Keratinocyte (primary cell): ENCODE results near the gene VSIG10L2. TPM values are rescaled to one million over a fixed set of nuclear protein-coding genes. Genes with fewer than 3 reads are reported as not detected.
A peak's percentile ranks its signal among the peaks of the same experiment; 100 is the strongest.

ENCODE experiments used
- DNase-seq: peaks from one replicate; pipeline ENCODE4 v3.0.0-alpha.2; 2011; ENCODE audit warnings: low read depth, missing footprints, low spot score
- FAIRE-seq: peaks from 2 replicates; lab custom pipeline; 2011; peaks lifted over from hg19 to GRCh38; lab: Jason Lieb, UNC
- H2AFZ ChIP-seq: 2 replicates; pipeline ENCODE4 v1.6.0; 2012; ENCODE audit warnings: low read length, control low read depth, inconsistent platforms; ENCODE audit not compliant: control insufficient read depth
- H3K27ac ChIP-seq: 2 replicates; pipeline ENCODE4 v1.5.1; 2011; ENCODE audit warnings: low read length; ENCODE audit not compliant: control insufficient read depth, insufficient read depth
- H3K27me3 ChIP-seq: 3 replicates; pipeline ENCODE4 v1.6.0; 2011; ENCODE audit warnings: low read length; ENCODE audit not compliant: control insufficient read depth, insufficient read depth; ENCODE audit errors: extremely low read depth
- H3K36me3 ChIP-seq, 2 experiments: 2 replicates in 1 of 2; 3 replicates in 1 of 2; pipeline ENCODE4 v1.5.1; 2011; ENCODE audit warnings: low read length in 2 of 2, mild to moderate bottlenecking in 1 of 2; ENCODE audit not compliant: control insufficient read depth in 2 of 2, insufficient read depth in 2 of 2; ENCODE audit errors: extremely low read depth in 1 of 2
- H3K4me1 ChIP-seq: 3 replicates; pipeline ENCODE4 v1.5.1; 2011; ENCODE audit warnings: low read length; ENCODE audit not compliant: control insufficient read depth, insufficient read depth; ENCODE audit errors: extremely low read depth
- H3K4me2 ChIP-seq: 3 replicates; pipeline ENCODE4 v1.6.0; 2011; ENCODE audit warnings: low read depth, low read length; ENCODE audit not compliant: control insufficient read depth, insufficient read depth; ENCODE audit errors: extremely low read depth
- H3K4me3 ChIP-seq, 3 experiments: fragments of 200-600 bp in 1 of 3; sonication (generic) in 1 of 3; 2 replicates in 2 of 3; 3 replicates in 1 of 3; pipeline ENCODE4 v1.5.1; 2011 to 2016; ENCODE audit warnings: low read length in 3 of 3, mild to moderate bottlenecking in 3 of 3, control low read depth in 2 of 3, inconsistent platforms in 1 of 3, low read depth in 1 of 3, mixed read lengths in 1 of 3, mixed run types in 1 of 3, moderate library complexity in 1 of 3; ENCODE audit not compliant: control insufficient read depth in 2 of 3, insufficient read depth in 2 of 3; ENCODE audit errors: extremely low read depth in 1 of 3
- H3K79me2 ChIP-seq: 2 replicates; pipeline ENCODE4 v1.6.0; 2012; ENCODE audit warnings: low read length; ENCODE audit not compliant: control insufficient read depth, insufficient read depth
- H3K9ac ChIP-seq: 3 replicates; pipeline ENCODE4 v1.6.0; 2011; ENCODE audit warnings: low read length; ENCODE audit not compliant: control insufficient read depth, insufficient read depth; ENCODE audit errors: extremely low read depth
- H3K9me1 ChIP-seq: 3 replicates; pipeline ENCODE4 v1.6.0; 2011; ENCODE audit warnings: low read length; ENCODE audit not compliant: control insufficient read depth, insufficient read depth; ENCODE audit errors: extremely low read depth
- H3K9me3 ChIP-seq: 2 replicates; pipeline ENCODE4 v1.5.1; 2012; ENCODE audit warnings: low read depth, low read length; ENCODE audit not compliant: control insufficient read depth
- H4K20me1 ChIP-seq: 3 replicates; pipeline ENCODE4 v1.6.0; 2011; ENCODE audit warnings: low read length; ENCODE audit not compliant: control insufficient read depth, insufficient read depth; ENCODE audit errors: extremely low read depth
- CTCF ChIP-seq, 3 experiments: IDR thresholded peaks in 1 of 3; conservative IDR thresholded peaks in 1 of 3; optimal IDR thresholded peaks in 1 of 3; 2 replicates in 2 of 3; 3 replicates in 1 of 3; pipeline versions ENCODE3 to v1.5.1; 2011; ENCODE audit warnings: low read length in 3 of 3, mild to moderate bottlenecking in 3 of 3, moderate library complexity in 2 of 3, control low read depth in 1 of 3, inconsistent platforms in 1 of 3; ENCODE audit not compliant: insufficient read depth in 2 of 3; ENCODE audit errors: extremely low read depth in 1 of 3
- EZH2 ChIP-seq: IDR thresholded peaks from one replicate; pipeline ENCODE4 v1.6.1; 2012; ENCODE audit warnings: inconsistent platforms, mild to moderate bottlenecking, low read length, moderate library complexity
- dilution Hi-C: fragments of 300-500 bp; cut with MboI; formaldehyde crosslinking; loops from one replicate; pipeline ENCODE4 v1.7.0; 2020; ENCODE audit warnings: low sequenced_read_pairs; ENCODE audit not compliant: extremely low pct_ligation_motif_present
- polyA plus RNA-seq, 5 experiments: library from polyadenylated mRNA; depleted of rRNA in 3 of 5; stranded (reverse) in 3 of 5; stranded (forward) in 1 of 5; unstranded in 1 of 5; fragments of >200 nt; gene quantifications; 1 replicate in 1 of 5; 2 replicates in 3 of 5; 3 replicates in 1 of 5; pipeline versions ENCODE4 v1.2.1 to v1.2.3, GENCODE V29; 2011 to 2012; ENCODE audit warnings: missing spikeins in 2 of 5, low read depth in 1 of 5, low replicate concordance in 1 of 5

The VSIG10L2 gene
- polyA plus RNA-seq, 1 donor (not counting 4 experiments of a cell fraction or from before 2014, with no cell fraction given) = 0.09 TPM

GRCh38 chr11:125950178-125950490 is 4.3 kb downstream of the VSIG10L2 start:
- Histone ChIP-seq H3K4me1 (peaks cover 18% of the 10 kb centered on the region), H3K9me1 (no peaks in the 10 kb centered on the region), H3K79me2 (no peaks in the 10 kb centered on the region), H3K27ac (no peak overlapping the region), H3K27me3 (no peaks in the 10 kb centered on the region), H3K9ac (no peak overlapping the region), H3K36me3 (no peaks in the 10 kb centered on the region), H3K4me3 (no peak overlapping the region), H3K9me3 (no peaks in the 10 kb centered on the region), H2AFZ (no peak overlapping the region), H4K20me1 (no peaks in the 10 kb centered on the region), H3K4me2 (no peak overlapping the region)
- TF ChIP-seq EZH2 (no peak), CTCF (optimal IDR thresholded peaks at IDR 0.05 in 1 of 3, IDR thresholded peaks at IDR 0.05 in 1 of 3, conservative IDR thresholded peaks at IDR 0.05 in 1 of 3; ENCODE audit: extremely low read depth in 1 of 3, insufficient read depth in 2 of 3, low read length in 3 of 3) (no peak)
- no peak for DNase-seq
- no peak for FAIRE-seq
- dilution Hi-C loops = no loop called here

GRCh38 chr11:125950696-125951651 is 5.1 kb downstream of the VSIG10L2 start:
- Histone ChIP-seq H3K4me2 (no peak overlapping the region), H4K20me1 (no peaks in the 10 kb centered on the region), H3K79me2 (no peaks in the 10 kb centered on the region), H3K4me1 (peaks cover 18% of the 10 kb centered on the region), H3K9me1 (no peaks in the 10 kb centered on the region), H3K36me3 (no peaks in the 10 kb centered on the region), H3K4me3 (no peak overlapping the region), H3K9ac (no peak overlapping the region), H2AFZ (no peak overlapping the region), H3K27me3 (no peaks in the 10 kb centered on the region), H3K27ac (no peak overlapping the region), H3K9me3 (no peaks in the 10 kb centered on the region)
- DNase-seq (no peak), FAIRE-seq (peak; percentile 34)
- dilution Hi-C loops = no loop called here
- TF ChIP-seq EZH2 (no peak), CTCF (optimal IDR thresholded peaks at IDR 0.05 in 1 of 3, IDR thresholded peaks at IDR 0.05 in 1 of 3, conservative IDR thresholded peaks at IDR 0.05 in 1 of 3; ENCODE audit: extremely low read depth in 1 of 3, insufficient read depth in 2 of 3, low read length in 3 of 3) (no peak)
